ENCODE results near the gene TMEM258. TPM values are rescaled to one million over a fixed set of nuclear protein-coding genes. Genes with fewer than 3 reads are reported as not detected.

The TMEM258 gene
- total and polyA plus RNA-seq, 9 of the 15 experiments (the other 6 are each of a cell fraction or from before 2014, with no cell fraction given): 97.2 to 856 (median 231) TPM

DNA sequence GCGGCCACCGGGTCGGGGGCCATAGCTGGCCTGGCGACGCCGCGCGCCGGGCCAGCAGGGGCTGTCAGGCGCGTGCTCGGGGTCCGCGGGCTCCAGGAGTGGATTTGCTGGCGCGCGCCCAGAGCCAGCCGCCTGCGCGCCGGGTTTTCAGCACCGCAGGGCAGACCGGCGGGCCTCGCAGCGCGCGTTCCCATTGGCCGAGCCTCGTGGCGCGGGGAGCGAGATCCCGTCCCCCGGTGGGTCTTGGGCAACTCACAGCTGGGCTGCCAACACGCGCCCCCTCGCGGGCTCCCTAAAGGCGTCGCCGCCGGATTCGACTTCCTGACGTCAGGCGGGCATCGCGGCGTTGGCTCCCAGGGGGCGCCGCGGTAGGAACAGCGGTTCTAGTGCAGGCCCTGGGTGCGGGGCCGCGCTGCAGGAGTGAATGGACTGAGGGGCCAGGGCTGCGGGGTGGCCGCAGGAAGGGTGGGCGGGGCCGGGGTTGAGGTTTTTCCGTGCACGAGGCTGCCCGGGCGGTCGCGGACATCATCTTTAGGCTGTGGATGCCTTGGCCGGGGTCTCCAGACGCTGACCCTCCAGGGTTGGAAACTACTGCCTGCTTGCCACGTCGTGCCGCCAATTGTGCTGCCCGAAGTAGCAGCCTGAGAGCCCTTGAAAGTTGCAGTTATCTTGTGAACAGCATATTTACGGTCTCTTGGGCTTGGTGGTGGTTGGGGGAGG is 24.5 kb upstream of the TMEM258 start, which contains the start of gene FADS1 (continued):
- TF ChIP-seq, protein P1, sequence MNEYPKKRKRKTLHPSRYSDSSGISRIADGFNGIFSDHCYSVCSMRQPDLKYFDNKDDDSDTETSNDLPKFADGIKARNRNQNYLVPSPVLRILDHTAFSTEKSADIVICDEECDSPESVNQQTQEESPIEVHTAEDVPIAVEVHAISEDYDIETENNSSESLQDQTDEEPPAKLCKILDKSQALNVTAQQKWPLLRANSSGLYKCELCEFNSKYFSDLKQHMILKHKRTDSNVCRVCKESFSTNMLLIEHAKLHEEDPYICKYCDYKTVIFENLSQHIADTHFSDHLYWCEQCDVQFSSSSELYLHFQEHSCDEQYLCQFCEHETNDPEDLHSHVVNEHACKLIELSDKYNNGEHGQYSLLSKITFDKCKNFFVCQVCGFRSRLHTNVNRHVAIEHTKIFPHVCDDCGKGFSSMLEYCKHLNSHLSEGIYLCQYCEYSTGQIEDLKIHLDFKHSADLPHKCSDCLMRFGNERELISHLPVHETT (CRISPR knock-in tag; conservative IDR thresholded peaks at IDR 0.05 in 1 of 2, IDR thresholded peaks at IDR 0.05 in 1 of 2): peak in 1 of 2 experiments; percentile 89; a peak in 2 of 4 replicates
- TF ChIP-seq, protein P2, sequence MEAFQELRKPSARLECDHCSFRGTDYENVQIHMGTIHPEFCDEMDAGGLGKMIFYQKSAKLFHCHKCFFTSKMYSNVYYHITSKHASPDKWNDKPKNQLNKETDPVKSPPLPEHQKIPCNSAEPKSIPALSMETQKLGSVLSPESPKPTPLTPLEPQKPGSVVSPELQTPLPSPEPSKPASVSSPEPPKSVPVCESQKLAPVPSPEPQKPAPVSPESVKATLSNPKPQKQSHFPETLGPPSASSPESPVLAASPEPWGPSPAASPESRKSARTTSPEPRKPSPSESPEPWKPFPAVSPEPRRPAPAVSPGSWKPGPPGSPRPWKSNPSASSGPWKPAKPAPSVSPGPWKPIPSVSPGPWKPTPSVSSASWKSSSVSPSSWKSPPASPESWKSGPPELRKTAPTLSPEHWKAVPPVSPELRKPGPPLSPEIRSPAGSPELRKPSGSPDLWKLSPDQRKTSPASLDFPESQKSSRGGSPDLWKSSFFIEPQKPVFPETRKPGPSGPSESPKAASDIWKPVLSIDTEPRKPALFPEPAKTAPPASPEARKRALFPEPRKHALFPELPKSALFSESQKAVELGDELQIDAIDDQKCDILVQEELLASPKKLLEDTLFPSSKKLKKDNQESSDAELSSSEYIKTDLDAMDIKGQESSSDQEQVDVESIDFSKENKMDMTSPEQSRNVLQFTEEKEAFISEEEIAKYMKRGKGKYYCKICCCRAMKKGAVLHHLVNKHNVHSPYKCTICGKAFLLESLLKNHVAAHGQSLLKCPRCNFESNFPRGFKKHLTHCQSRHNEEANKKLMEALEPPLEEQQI (IDR thresholded peaks at IDR 0.05): no peak
- TF ChIP-seq KLF16 (IDR thresholded peaks at IDR 0.05): peak; percentile 60
- no peak for TF ChIP-seq XRCC3 (IDR thresholded peaks at IDR 0.05)
- TF ChIP-seq NCOR1 (IDR thresholded peaks at IDR 0.05): peak; percentile 61; the same call in 1 of the 2 replicates
- TF ChIP-seq, protein P3, sequence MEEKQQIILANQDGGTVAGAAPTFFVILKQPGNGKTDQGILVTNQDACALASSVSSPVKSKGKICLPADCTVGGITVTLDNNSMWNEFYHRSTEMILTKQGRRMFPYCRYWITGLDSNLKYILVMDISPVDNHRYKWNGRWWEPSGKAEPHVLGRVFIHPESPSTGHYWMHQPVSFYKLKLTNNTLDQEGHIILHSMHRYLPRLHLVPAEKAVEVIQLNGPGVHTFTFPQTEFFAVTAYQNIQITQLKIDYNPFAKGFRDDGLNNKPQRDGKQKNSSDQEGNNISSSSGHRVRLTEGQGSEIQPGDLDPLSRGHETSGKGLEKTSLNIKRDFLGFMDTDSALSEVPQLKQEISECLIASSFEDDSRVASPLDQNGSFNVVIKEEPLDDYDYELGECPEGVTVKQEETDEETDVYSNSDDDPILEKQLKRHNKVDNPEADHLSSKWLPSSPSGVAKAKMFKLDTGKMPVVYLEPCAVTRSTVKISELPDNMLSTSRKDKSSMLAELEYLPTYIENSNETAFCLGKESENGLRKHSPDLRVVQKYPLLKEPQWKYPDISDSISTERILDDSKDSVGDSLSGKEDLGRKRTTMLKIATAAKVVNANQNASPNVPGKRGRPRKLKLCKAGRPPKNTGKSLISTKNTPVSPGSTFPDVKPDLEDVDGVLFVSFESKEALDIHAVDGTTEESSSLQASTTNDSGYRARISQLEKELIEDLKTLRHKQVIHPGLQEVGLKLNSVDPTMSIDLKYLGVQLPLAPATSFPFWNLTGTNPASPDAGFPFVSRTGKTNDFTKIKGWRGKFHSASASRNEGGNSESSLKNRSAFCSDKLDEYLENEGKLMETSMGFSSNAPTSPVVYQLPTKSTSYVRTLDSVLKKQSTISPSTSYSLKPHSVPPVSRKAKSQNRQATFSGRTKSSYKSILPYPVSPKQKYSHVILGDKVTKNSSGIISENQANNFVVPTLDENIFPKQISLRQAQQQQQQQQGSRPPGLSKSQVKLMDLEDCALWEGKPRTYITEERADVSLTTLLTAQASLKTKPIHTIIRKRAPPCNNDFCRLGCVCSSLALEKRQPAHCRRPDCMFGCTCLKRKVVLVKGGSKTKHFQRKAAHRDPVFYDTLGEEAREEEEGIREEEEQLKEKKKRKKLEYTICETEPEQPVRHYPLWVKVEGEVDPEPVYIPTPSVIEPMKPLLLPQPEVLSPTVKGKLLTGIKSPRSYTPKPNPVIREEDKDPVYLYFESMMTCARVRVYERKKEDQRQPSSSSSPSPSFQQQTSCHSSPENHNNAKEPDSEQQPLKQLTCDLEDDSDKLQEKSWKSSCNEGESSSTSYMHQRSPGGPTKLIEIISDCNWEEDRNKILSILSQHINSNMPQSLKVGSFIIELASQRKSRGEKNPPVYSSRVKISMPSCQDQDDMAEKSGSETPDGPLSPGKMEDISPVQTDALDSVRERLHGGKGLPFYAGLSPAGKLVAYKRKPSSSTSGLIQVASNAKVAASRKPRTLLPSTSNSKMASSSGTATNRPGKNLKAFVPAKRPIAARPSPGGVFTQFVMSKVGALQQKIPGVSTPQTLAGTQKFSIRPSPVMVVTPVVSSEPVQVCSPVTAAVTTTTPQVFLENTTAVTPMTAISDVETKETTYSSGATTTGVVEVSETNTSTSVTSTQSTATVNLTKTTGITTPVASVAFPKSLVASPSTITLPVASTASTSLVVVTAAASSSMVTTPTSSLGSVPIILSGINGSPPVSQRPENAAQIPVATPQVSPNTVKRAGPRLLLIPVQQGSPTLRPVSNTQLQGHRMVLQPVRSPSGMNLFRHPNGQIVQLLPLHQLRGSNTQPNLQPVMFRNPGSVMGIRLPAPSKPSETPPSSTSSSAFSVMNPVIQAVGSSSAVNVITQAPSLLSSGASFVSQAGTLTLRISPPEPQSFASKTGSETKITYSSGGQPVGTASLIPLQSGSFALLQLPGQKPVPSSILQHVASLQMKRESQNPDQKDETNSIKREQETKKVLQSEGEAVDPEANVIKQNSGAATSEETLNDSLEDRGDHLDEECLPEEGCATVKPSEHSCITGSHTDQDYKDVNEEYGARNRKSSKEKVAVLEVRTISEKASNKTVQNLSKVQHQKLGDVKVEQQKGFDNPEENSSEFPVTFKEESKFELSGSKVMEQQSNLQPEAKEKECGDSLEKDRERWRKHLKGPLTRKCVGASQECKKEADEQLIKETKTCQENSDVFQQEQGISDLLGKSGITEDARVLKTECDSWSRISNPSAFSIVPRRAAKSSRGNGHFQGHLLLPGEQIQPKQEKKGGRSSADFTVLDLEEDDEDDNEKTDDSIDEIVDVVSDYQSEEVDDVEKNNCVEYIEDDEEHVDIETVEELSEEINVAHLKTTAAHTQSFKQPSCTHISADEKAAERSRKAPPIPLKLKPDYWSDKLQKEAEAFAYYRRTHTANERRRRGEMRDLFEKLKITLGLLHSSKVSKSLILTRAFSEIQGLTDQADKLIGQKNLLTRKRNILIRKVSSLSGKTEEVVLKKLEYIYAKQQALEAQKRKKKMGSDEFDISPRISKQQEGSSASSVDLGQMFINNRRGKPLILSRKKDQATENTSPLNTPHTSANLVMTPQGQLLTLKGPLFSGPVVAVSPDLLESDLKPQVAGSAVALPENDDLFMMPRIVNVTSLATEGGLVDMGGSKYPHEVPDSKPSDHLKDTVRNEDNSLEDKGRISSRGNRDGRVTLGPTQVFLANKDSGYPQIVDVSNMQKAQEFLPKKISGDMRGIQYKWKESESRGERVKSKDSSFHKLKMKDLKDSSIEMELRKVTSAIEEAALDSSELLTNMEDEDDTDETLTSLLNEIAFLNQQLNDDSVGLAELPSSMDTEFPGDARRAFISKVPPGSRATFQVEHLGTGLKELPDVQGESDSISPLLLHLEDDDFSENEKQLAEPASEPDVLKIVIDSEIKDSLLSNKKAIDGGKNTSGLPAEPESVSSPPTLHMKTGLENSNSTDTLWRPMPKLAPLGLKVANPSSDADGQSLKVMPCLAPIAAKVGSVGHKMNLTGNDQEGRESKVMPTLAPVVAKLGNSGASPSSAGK (IDR thresholded peaks at IDR 0.05): peak; percentile 91
- no peak for TF ChIP-seq CAMTA2 (CRISPR knock-in tag; conservative IDR thresholded peaks at IDR 0.05)
- TF ChIP-seq CCAR2 (IDR thresholded peaks at IDR 0.05; ENCODE audit: low read depth, low read length): no peak
- TF ChIP-seq SMAD1 (IDR thresholded peaks at IDR 0.05; ENCODE audit: low read depth, low read length, partially characterized antibody): peak; percentile 39
- TF ChIP-seq PCBP2 (IDR thresholded peaks at IDR 0.05; ENCODE audit: low read depth, low read length, poor library complexity, severe bottlenecking): no peak
- peak; percentile 54; the same call in 1 of the 2 replicates for TF ChIP-seq ZBTB17 (CRISPR knock-in tag; IDR thresholded peaks at IDR 0.05)

All from K562 (cell line).